ENCODE results near the gene SERPINE1.

GRCh38 chr7:101163279-101164070 is 36.6 kb downstream of the SERPINE1 start:
- TF ChIP-seq CTCF (IDR thresholded peaks at IDR 0.05; ENCODE audit: low read depth, low read length, poor library complexity, severe bottlenecking) = no peak
- no peak for TF ChIP-seq EZH2phosphoT487 (IDR thresholded peaks at IDR 0.05; ENCODE audit: borderline replicate concordance, low read length)

All from DOHH2 (cell line).